H1 (cell line): ENCODE results near the gene EML5. TPM values are rescaled to one million over a fixed set of nuclear protein-coding genes. Genes with fewer than 3 reads are reported as not detected.

Experiments used
- CTCF ChIA-PET: fragments of 300-600 bp; sonication (Branson Sonifier 250); formaldehyde crosslinking; loops from one replicate; lab custom pipeline; 2021; ENCODE audit not compliant: partially characterized antibody; lab: Charles Lee
- POLR2A ChIA-PET: fragments of 300-600 bp; sonication (Branson Sonifier 250); formaldehyde crosslinking; loops from one replicate; lab custom pipeline; 2021; ENCODE audit warnings: inconsistent platforms; ENCODE audit not compliant: partially characterized antibody; lab: Charles Lee
- DNase-seq, 2 experiments: peaks; one replicate each; pipeline versions ENCODE4 v3.0.0 to v3.0.0-alpha.2; 2010 to 2022; ENCODE audit warnings: low spot score in 2 of 2, low read depth in 1 of 2, mixed read lengths in 1 of 2
- FAIRE-seq: peaks from 2 replicates; lab custom pipeline; 2011; peaks lifted over from hg19 to GRCh38; lab: Jason Lieb, UNC
- H2AFZ ChIP-seq: 2 replicates; pipeline ENCODE4 v1.8.1; 2012; ENCODE audit warnings: low read length, inconsistent platforms
- H2AK5ac ChIP-seq: 2 replicates; pipeline ENCODE4 v1.6.1; 2013; ENCODE audit warnings: low read depth, low read length
- H2BK120ac ChIP-seq: replicated peaks from 2 replicates; pipeline ENCODE3; 2013; ENCODE audit warnings: low read depth, low read length, inconsistent platforms
- H2BK12ac ChIP-seq: 2 replicates; pipeline ENCODE4 v1.6.1; 2013; ENCODE audit warnings: low read depth, low read length
- H2BK15ac ChIP-seq: 2 replicates; pipeline ENCODE4 v1.6.1; 2013; ENCODE audit warnings: low read length
- H2BK20ac ChIP-seq: 2 replicates; pipeline ENCODE4 v1.6.1; 2013; ENCODE audit warnings: low read length
- H2BK5ac ChIP-seq: 2 replicates; pipeline ENCODE4 v1.6.1; 2013; ENCODE audit warnings: low read depth, low read length
- H3K14ac ChIP-seq: 2 replicates; pipeline ENCODE4 v1.6.1; 2013; ENCODE audit warnings: inconsistent platforms; ENCODE audit not compliant: insufficient read length
- H3K18ac ChIP-seq: 2 replicates; pipeline ENCODE4 v1.6.1; 2013; ENCODE audit warnings: low read length; ENCODE audit errors: extremely low read depth
- H3K23ac ChIP-seq: 2 replicates; pipeline ENCODE4 v1.6.1; 2013; ENCODE audit warnings: inconsistent platforms; ENCODE audit not compliant: insufficient read length
- H3K23me2 ChIP-seq: 2 replicates; pipeline ENCODE4 v1.6.1; 2013; ENCODE audit warnings: low read depth, low read length
- H3K27ac ChIP-seq: 2 replicates; pipeline ENCODE4 v1.6.1; 2011; ENCODE audit warnings: low read depth, low read length, inconsistent platforms
- H3K27me3 ChIP-seq, 4 experiments: replicated peaks in 1 of 4; 1 replicate in 1 of 4; 2 replicates in 3 of 4; pipeline versions ENCODE4 v1.6.1 to v1.8.1; 2011 to 2013; ENCODE audit warnings: low read length in 3 of 4, mild to moderate bottlenecking in 3 of 4, inconsistent platforms in 2 of 4, mixed read lengths in 2 of 4, moderate library complexity in 1 of 4; ENCODE audit not compliant: control insufficient read depth in 3 of 4, insufficient read depth in 3 of 4; ENCODE audit errors: extremely low read depth in 1 of 4
- H3K36me3 ChIP-seq, 4 experiments: 2 replicates each; pipeline versions ENCODE4 v1.6.1 to v1.8.1; 2011 to 2013; ENCODE audit warnings: mild to moderate bottlenecking in 4 of 4, low read length in 3 of 4, moderate library complexity in 2 of 4, control low read depth in 1 of 4, inconsistent platforms in 1 of 4; ENCODE audit not compliant: insufficient read depth in 4 of 4, control insufficient read depth in 2 of 4
- H3K4ac ChIP-seq: replicated peaks from 2 replicates; pipeline ENCODE3; 2013; ENCODE audit warnings: low read length, low read depth, mixed read lengths, inconsistent platforms; ENCODE audit not compliant: insufficient read length
- H3K4me1 ChIP-seq, 4 experiments: replicated peaks in 1 of 4; 1 replicate in 1 of 4; 2 replicates in 3 of 4; pipeline versions ENCODE4 v1.6.1 to v1.8.1; 2011 to 2013; ENCODE audit warnings: low read length in 3 of 4, inconsistent platforms in 2 of 4, mixed read lengths in 1 of 4; ENCODE audit not compliant: insufficient read depth in 4 of 4, control insufficient read depth in 3 of 4
- H3K4me2 ChIP-seq, 2 experiments: 2 replicates each; pipeline versions ENCODE4 v1.6.1 to v1.8.1; 2011 to 2013; ENCODE audit warnings: low read depth in 2 of 2, low read length in 2 of 2, control low read depth in 1 of 2, inconsistent platforms in 1 of 2, mild to moderate bottlenecking in 1 of 2; ENCODE audit not compliant: insufficient read depth in 1 of 2
- H3K4me3 ChIP-seq, 4 experiments: fragments of 200-600, 300-600 bp in 1 of 4; sonication (generic), shearing (Covaris generic), sonication (Bioruptor Twin) in 1 of 4; 2 replicates each; pipeline versions ENCODE4 v1.5.1 to v1.8.1; 2011 to 2016; ENCODE audit warnings: low read length in 4 of 4, low read depth in 3 of 4, control low read depth in 2 of 4, inconsistent platforms in 2 of 4, mild to moderate bottlenecking in 2 of 4, mixed read lengths in 1 of 4, moderate library complexity in 1 of 4; ENCODE audit not compliant: insufficient read depth in 2 of 4; ENCODE audit errors: extremely low read depth in 1 of 4
- H3K56ac ChIP-seq: replicated peaks from 2 replicates; pipeline ENCODE3; 2013; ENCODE audit warnings: low read depth, mild to moderate bottlenecking, mixed read lengths, low read length, inconsistent platforms; ENCODE audit not compliant: insufficient read length
- H3K79me1 ChIP-seq: 2 replicates; pipeline ENCODE4 v1.6.1; 2013; ENCODE audit warnings: low read depth, low read length, control low read depth
- H3K79me2 ChIP-seq, 2 experiments: 2 replicates each; pipeline versions ENCODE4 v1.6.1 to v1.8.1; 2012 to 2013; ENCODE audit warnings: low read length in 2 of 2, mild to moderate bottlenecking in 2 of 2, inconsistent platforms in 1 of 2; ENCODE audit not compliant: insufficient read depth in 2 of 2, control insufficient read depth in 1 of 2
- H3K9ac ChIP-seq, 4 experiments: replicated peaks in 1 of 4; 1 replicate in 1 of 4; 2 replicates in 3 of 4; pipeline versions ENCODE4 v1.6.1 to v1.8.1; 2011 to 2013; ENCODE audit warnings: low read depth in 3 of 4, low read length in 3 of 4, control low read depth in 2 of 4, mild to moderate bottlenecking in 2 of 4, moderate library complexity in 2 of 4, inconsistent platforms in 1 of 4; ENCODE audit errors: extremely low read depth in 1 of 4
- H3K9me3 ChIP-seq, 2 experiments: 2 replicates each; pipeline versions ENCODE4 v1.6.1 to v1.8.1; 2012 to 2013; ENCODE audit warnings: mild to moderate bottlenecking in 2 of 2, moderate library complexity in 2 of 2, control low read depth in 1 of 2, inconsistent platforms in 1 of 2, low read depth in 1 of 2, low read length in 1 of 2, mixed read lengths in 1 of 2; ENCODE audit not compliant: insufficient read depth in 2 of 2
- H4K20me1 ChIP-seq, 2 experiments: replicated peaks in 1 of 2; 2 replicates each; pipeline versions ENCODE3 to v1.8.1; 2011 to 2013; ENCODE audit warnings: inconsistent platforms in 2 of 2, low read length in 2 of 2, mild to moderate bottlenecking in 1 of 2; ENCODE audit not compliant: insufficient read depth in 2 of 2, control insufficient read depth in 1 of 2
- H4K5ac ChIP-seq: 2 replicates; pipeline ENCODE4 v1.6.1; 2013; ENCODE audit warnings: low read length, low read depth, mixed read lengths, inconsistent platforms; ENCODE audit not compliant: insufficient read length
- H4K8ac ChIP-seq: 2 replicates; pipeline ENCODE4 v1.8.0; 2013; ENCODE audit warnings: mild to moderate bottlenecking, moderate library complexity, low read length, inconsistent platforms; ENCODE audit not compliant: insufficient read depth; ENCODE audit errors: extremely low read depth
- H4K91ac ChIP-seq: replicated peaks from 2 replicates; pipeline ENCODE3; 2013; ENCODE audit warnings: low read length, mixed read lengths, inconsistent platforms; ENCODE audit not compliant: insufficient read length
- BRCA1 ChIP-seq: IDR thresholded peaks from 2 replicates; pipeline ENCODE4 v1.6.1; 2012; ENCODE audit warnings: low read depth, low read length, improper control_type of control experiment
- CBX5 ChIP-seq: fragments of 300-800, 300-1000 bp; sonication (generic); IDR thresholded peaks from 2 replicates; pipeline ENCODE4 v1.7.1; 2016; ENCODE audit warnings: antibody characterized with exemption, low read length, low read depth
- CHD1 ChIP-seq: IDR thresholded peaks from 2 replicates; pipeline ENCODE4 v1.6.1; 2012; ENCODE audit warnings: low read depth, low read length, improper control_type of control experiment
- CHD2 ChIP-seq: IDR thresholded peaks from 2 replicates; pipeline ENCODE4 v1.6.1; 2012; ENCODE audit warnings: low read length, improper control_type of control experiment
- EGR1 ChIP-seq: IDR thresholded peaks from 2 replicates; pipeline ENCODE4 v1.6.1; 2011; ENCODE audit warnings: low read depth, low read length, borderline replicate concordance
- GABPA ChIP-seq: IDR thresholded peaks from 2 replicates; pipeline ENCODE4 v1.6.1; 2011; ENCODE audit warnings: mild to moderate bottlenecking, low read length, moderate library complexity, borderline replicate concordance; ENCODE audit not compliant: insufficient read depth
- HDAC6 ChIP-seq: IDR thresholded peaks from one replicate; pipeline ENCODE4 v1.7.1; 2012; ENCODE audit warnings: low read depth, mild to moderate bottlenecking, inconsistent platforms, low read length, moderate library complexity
- SIRT6 ChIP-seq: IDR thresholded peaks from one replicate; pipeline ENCODE4 v1.7.1; 2012; ENCODE audit warnings: low read length, inconsistent platforms
- SIX5 ChIP-seq: IDR thresholded peaks from 2 replicates; pipeline ENCODE4 v1.6.1; 2011; ENCODE audit warnings: mild to moderate bottlenecking, low read depth, low read length
- TEAD4 ChIP-seq: IDR thresholded peaks from 2 replicates; pipeline ENCODE4 v1.6.1; 2012; ENCODE audit warnings: low read depth, low read length, inconsistent platforms, mixed read lengths
- ZNF274 ChIP-seq: IDR thresholded peaks from 2 replicates; pipeline ENCODE4 v1.7.0; 2012; ENCODE audit warnings: low read length, borderline replicate concordance; ENCODE audit errors: extremely low read depth
- WGBS, 2 experiments: shearing (Covaris generic) in 1 of 2; methylation state at CpG; one replicate each; pipeline versions ENCODE4 v1.1.6 to v1.1.7; 2013 to 2015; ENCODE audit warnings: low lambda C conversion rate in 2 of 2, mixed read lengths in 2 of 2, inconsistent platforms in 1 of 2, low coverage in 1 of 2, missing lambda C conversion rate in 1 of 2; ENCODE audit not compliant: insufficient replicate concordance in 2 of 2, insufficient coverage in 1 of 2, insufficient read length in 1 of 2; ENCODE audit errors: extremely low coverage in 1 of 2, missing lambda C conversion rate in 1 of 2; 5-methylcytosine and 5-hydroxymethylcytosine counted together
- polyA plus RNA-seq, 7 experiments: library from polyadenylated mRNA; depleted of rRNA in 3 of 7; stranded (reverse) in 5 of 7; unstranded in 2 of 7; fragments of >200 nt in 5 of 7; fragments of 200-250 nt in 2 of 7; gene quantifications; 1 replicate in 5 of 7; 2 replicates in 1 of 7; 4 replicates in 1 of 7; pipeline versions ENCODE4 v1.2.1 to v1.2.3, GENCODE V29; 2011 to 2013; ENCODE audit warnings: missing spikeins in 2 of 7, mixed read lengths in 2 of 7
- total RNA-seq: library from RNA; stranded (reverse); fragmentation: NEBNext Ultra II Directional; extraction: Animal tissue kit (Norgen Biotek cat#: 25700); gene quantifications from 2 replicates; pipeline ENCODE4 v1.2.1, GENCODE V29; 2021

EML5 gene
- total and polyA plus RNA-seq, 2 of the 8 experiments (the other 6 are each of a cell fraction or from before 2014, with no cell fraction given) = 0.39 to 0.88 TPM

DNA sequence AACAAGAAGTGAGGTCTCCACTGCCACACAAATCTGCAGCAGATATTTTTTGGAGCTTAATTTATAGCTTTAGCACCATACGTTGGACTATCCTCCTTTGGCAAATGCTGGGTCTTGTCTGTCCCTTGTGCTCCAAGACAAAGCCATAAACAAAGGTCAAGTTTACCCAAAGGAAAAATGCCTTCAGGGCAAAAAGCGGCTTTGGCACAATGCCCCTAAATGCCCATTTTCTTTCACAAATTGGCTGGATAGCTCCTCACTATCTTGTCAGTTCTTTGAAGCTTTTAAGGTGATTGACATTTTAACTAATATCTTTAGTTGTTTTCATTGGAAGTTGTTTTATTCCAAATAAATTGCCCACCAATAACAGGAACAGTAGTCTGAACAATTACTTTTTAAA, 59.6 kb downstream of the EML5 start:
- H3K4ac ChIP-seq = no peak overlapping the region
- no peak overlapping the region for H4K8ac ChIP-seq
- H3K36me3 ChIP-seq = no peaks in the 10 kb centered on the region
- ChIA-PET CTCF (interaction anchor here (0.6 to 1.3 kb wide), 3 partner anchors 18 to 65 kb away, joined by 3 to 4 read pairs (median 4); no protein-coding TSS in a partner anchor), POLR2A (no interaction called here)
- no peaks in the 10 kb centered on the region for H3K4me1 ChIP-seq
- H3K23me2 ChIP-seq = no peaks in the 10 kb centered on the region
- no peaks in the 10 kb centered on the region for H3K79me1 ChIP-seq
- no peak overlapping the region for H4K5ac ChIP-seq
- no peak overlapping the region for H2BK5ac ChIP-seq
- H2AK5ac ChIP-seq = no peak overlapping the region
- H3K56ac ChIP-seq = no peak overlapping the region
- H3K27me3 ChIP-seq = no peaks in the 10 kb centered on the region
- FAIRE-seq (no peak), DNase-seq (no peak)
- H2BK20ac ChIP-seq = no peak overlapping the region
- WGBS, 2 experiments = 89% methylated on average over 2 of the region's 2 CpGs; no CpG with 5 or more reads in 1 of the 2 experiments
- no peaks in the 10 kb centered on the region for H3K9me3 ChIP-seq
- H3K18ac ChIP-seq = no peak overlapping the region
- H3K4me2 ChIP-seq = no peak overlapping the region
- no peak overlapping the region for H3K23ac ChIP-seq
- TF ChIP-seq HDAC6 (no peak), TEAD4 (no peak), CHD2 (no peak), BRCA1 (no peak), SIX5 (no peak), ZNF274 (no peak), CHD1 (no peak), GABPA (no peak), SIRT6 (no peak), EGR1 (no peak), CBX5 (no peak)
- no peak overlapping the region for H3K9ac ChIP-seq
- H2BK12ac ChIP-seq = no peak overlapping the region
- no peak overlapping the region for H3K27ac ChIP-seq
- no peak overlapping the region for H3K4me3 ChIP-seq
- no peak overlapping the region for H3K14ac ChIP-seq
- H2AFZ ChIP-seq = no peak overlapping the region
- no peak overlapping the region for H2BK15ac ChIP-seq
- no peaks in the 10 kb centered on the region for H3K79me2 ChIP-seq
- no peak overlapping the region for H2BK120ac ChIP-seq
- H4K20me1 ChIP-seq = no peaks in the 10 kb centered on the region
- H4K91ac ChIP-seq = no peak overlapping the region
